Testis (tissue), 3 donors: ENCODE results near the gene TRAP1. TPM values are rescaled to one million over a fixed set of nuclear protein-coding genes. Genes with fewer than 3 reads are reported as not detected.

Experiments used
- DNase-seq: peaks from one replicate; pipeline ENCODE4 v3.0.0-alpha.2; 2019
- H3K27ac ChIP-seq, 2 donors: fragments of 200-600 bp; sonication (generic); one replicate each; pipeline ENCODE4 v1.5.1; 2019
- H3K27me3 ChIP-seq: fragments of 200-600 bp; sonication (generic); one replicate; pipeline ENCODE4 v1.5.1; 2019
- H3K36me3 ChIP-seq: fragments of 200-600 bp; sonication (generic); one replicate; pipeline ENCODE4 v1.5.1; 2017; ENCODE audit warnings: low read depth; ENCODE audit errors: missing control alignments
- H3K4me1 ChIP-seq: fragments of 200-600 bp; sonication (generic); one replicate; pipeline ENCODE4 v1.5.1; 2019
- H3K4me3 ChIP-seq, 2 donors: fragments of 200-600 bp; sonication (generic); one replicate each; pipeline ENCODE4 v1.5.1; 2017 to 2019
- H3K9me3 ChIP-seq: fragments of 200-600 bp; sonication (generic); one replicate; pipeline ENCODE4 v1.5.1; 2017
- POLR2A ChIP-seq: fragments of 450-650 bp; IDR thresholded peaks from one replicate; pipeline ENCODE4 v1.6.1; 2017; ENCODE audit warnings: antibody characterized with exemption, mild to moderate bottlenecking, moderate library complexity
- WGBS, 2 donors: methylation state at CpG; one replicate each; pipeline ENCODE4 v1.1.5; 2018; 5-methylcytosine and 5-hydroxymethylcytosine counted together
- intact Hi-C: fragments of 100-400 bp; cut with DNase I; formaldehyde crosslinking; loops from one replicate; pipeline ENCODE4 v1.15.1; 2023; ENCODE audit warnings: low total_unique reads
- polyA plus RNA-seq: library from polyadenylated mRNA; stranded (reverse); fragments of 350-450 nt; fragmentation: Illumina TruSeq; extraction: RNeasy Lipid Tissue Mini Kit (QIAGEN cat#74804); gene quantifications from one replicate; pipeline ENCODE4 v1.2.3, GENCODE V29; 2014; ENCODE audit warnings: low read depth, low replicate concordance; ENCODE audit not compliant: insufficient read depth
- total RNA-seq, 2 donors: library from RNA; depleted of rRNA; stranded (reverse); fragments of >200 nt; gene quantifications; one replicate each; pipeline ENCODE4 v1.2.3, GENCODE V29; 2016
- TF ChIP-seq, protein P1 (sequence below), 3 experiments: fragments of 450-650 bp in 2 of 3; fragments of 200-600 bp in 1 of 3; sonication (generic) in 1 of 3; IDR thresholded peaks; one replicate each; pipeline ENCODE4 v1.5.1; 2016 to 2019; ENCODE audit warnings: antibody characterized with exemption in 3 of 3, mild to moderate bottlenecking in 2 of 3, moderate library complexity in 1 of 3

The TRAP1 gene
- total and polyA plus RNA-seq, 3 donors from 2014 or later, result 80.0 to 140 (median 131) TPM

- Histone ChIP-seq H3K36me3 (no peaks in the 10 kb centered on the region), H3K4me1 (no peaks in the 10 kb centered on the region), H3K27me3 (no peaks in the 10 kb centered on the region), H3K9me3 (no peaks in the 10 kb centered on the region), H3K27ac (no peak overlapping the region), H3K4me3 (no peak overlapping the region)
- DNase-seq, result no peak
- 82 to 92% methylated on average over 10 to 13 of the region's 13 CpGs for WGBS, 2 donors
- TF ChIP-seq, protein P1, sequence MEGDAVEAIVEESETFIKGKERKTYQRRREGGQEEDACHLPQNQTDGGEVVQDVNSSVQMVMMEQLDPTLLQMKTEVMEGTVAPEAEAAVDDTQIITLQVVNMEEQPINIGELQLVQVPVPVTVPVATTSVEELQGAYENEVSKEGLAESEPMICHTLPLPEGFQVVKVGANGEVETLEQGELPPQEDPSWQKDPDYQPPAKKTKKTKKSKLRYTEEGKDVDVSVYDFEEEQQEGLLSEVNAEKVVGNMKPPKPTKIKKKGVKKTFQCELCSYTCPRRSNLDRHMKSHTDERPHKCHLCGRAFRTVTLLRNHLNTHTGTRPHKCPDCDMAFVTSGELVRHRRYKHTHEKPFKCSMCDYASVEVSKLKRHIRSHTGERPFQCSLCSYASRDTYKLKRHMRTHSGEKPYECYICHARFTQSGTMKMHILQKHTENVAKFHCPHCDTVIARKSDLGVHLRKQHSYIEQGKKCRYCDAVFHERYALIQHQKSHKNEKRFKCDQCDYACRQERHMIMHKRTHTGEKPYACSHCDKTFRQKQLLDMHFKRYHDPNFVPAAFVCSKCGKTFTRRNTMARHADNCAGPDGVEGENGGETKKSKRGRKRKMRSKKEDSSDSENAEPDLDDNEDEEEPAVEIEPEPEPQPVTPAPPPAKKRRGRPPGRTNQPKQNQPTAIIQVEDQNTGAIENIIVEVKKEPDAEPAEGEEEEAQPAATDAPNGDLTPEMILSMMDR (IDR thresholded peaks at IDR 0.05), result no peak
- TF ChIP-seq POLR2A, result no peak
- intact Hi-C loops, result no loop called here
These were observed 43.5 kb downstream of the TRAP1 start for GRCh38 chr16:3673676-3674377.

DNA sequence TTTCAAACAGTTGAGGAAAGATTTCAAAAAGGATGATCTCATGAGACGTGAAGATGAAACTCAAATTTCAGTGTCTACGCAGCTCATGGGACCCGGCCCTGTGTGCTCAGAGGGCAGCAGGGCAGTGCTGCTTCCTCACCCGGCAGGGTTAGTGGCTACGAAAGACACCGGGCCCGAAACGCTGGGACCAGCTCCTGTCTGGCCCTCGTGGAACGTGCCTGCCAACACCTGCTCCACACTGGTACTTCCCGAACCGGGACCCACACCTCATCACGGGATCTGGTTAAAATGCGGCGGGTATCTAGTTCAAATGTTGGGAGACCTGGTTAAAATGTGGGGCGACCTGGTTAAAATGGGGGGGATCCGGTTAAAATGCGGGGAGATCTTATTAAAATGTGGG lies 44.1 kb downstream of the TRAP1 start:
- Histone ChIP-seq H3K27ac (no peak overlapping the region), H3K4me3 (no peak overlapping the region), H3K9me3 (no peaks in the 10 kb centered on the region), H3K4me1 (no peaks in the 10 kb centered on the region), H3K36me3 (no peaks in the 10 kb centered on the region), H3K27me3 (no peaks in the 10 kb centered on the region)
- DNase-seq, result no peak
- TF ChIP-seq, protein P1 (IDR thresholded peaks at IDR 0.05), result no peak
- no peak for TF ChIP-seq POLR2A
- WGBS, 2 donors, result 92 to 94% methylated on average over 18 of the region's 18 CpGs
- intact Hi-C loops, result no loop called here

DNA sequence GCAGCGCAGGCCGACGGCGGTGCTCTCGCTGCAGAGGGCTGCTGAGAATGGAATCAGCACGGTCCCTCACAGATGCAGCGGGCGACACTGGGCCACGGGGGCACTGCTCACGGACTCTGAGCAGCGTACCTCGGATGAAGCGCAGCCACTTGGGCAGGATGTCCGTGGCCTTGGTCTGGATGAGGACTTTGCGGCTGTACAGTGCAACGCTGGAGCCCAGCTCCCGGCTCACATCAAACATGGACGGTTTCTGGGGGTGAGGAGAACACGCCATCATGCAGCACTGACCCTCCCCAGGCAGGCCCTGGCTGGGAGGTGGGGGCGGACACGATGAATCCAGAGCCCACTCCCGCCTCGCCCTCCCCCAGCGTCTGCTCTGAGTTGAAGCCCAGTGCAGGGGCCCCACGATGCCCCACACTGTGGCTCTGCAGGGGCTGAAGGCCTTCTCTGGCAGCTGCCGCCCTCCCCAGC lies 44.7 kb downstream of the TRAP1 start:
- H3K4me1 ChIP-seq, result no peaks in the 10 kb centered on the region
- no peaks in the 10 kb centered on the region for H3K36me3 ChIP-seq
- H3K27me3 ChIP-seq, result no peaks in the 10 kb centered on the region
- no peaks in the 10 kb centered on the region for H3K9me3 ChIP-seq
- TF ChIP-seq, protein P1 (IDR thresholded peaks at IDR 0.05), result no peak
- TF ChIP-seq POLR2A, result no peak
- intact Hi-C loops, result no loop called here
- WGBS, 2 donors, result 94 to 97% methylated on average over 11 to 26 of the region's 26 CpGs
- no peak overlapping the region for H3K4me3 ChIP-seq
- DNase-seq, result no peak
- H3K27ac ChIP-seq, result no peak overlapping the region

- intact Hi-C loops, result no loop called here
- no peaks in the 10 kb centered on the region for H3K4me1 ChIP-seq
- no peaks in the 10 kb centered on the region for H3K27me3 ChIP-seq
- no peak overlapping the region for H3K4me3 ChIP-seq
- no peaks in the 10 kb centered on the region for H3K36me3 ChIP-seq
- TF ChIP-seq, protein P1 (IDR thresholded peaks at IDR 0.05), result no peak
- no peak for TF ChIP-seq POLR2A
- H3K9me3 ChIP-seq, result no peaks in the 10 kb centered on the region
- WGBS, 2 donors, result 91 to 98% methylated on average over 6 to 8 of the region's 11 CpGs
- H3K27ac ChIP-seq, result no peak overlapping the region
- no peak for DNase-seq
These were observed 45.9 kb downstream of the TRAP1 start for GRCh38 chr16:3671424-3671823.

DNA sequence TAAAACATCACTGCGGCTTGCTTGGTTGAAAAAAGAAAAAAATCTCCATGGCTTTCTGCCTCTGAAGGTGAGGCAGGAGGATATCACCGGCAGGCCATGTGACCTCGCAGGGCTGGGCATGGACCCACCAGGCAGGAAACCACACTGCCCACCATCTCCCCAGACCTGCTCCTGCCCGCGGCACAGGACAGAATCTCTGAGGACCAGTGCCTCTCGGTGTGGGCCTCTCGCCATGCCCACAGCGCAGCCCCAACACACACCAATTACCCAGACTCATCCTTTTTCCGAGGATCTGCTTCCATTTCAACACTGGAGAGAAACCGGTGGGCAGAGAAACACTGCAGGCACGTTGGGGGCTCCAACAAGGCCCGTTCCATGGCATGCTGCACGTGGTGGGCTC lies 46.6 kb downstream of the TRAP1 start:
- H3K9me3 ChIP-seq, result no peaks in the 10 kb centered on the region
- H3K27ac ChIP-seq, result no peak overlapping the region
- no peaks in the 10 kb centered on the region for H3K4me1 ChIP-seq
- WGBS, 2 donors, result 91 to 93% methylated on average over 13 of the region's 13 CpGs
- H3K36me3 ChIP-seq, result no peaks in the 10 kb centered on the region
- no peaks in the 10 kb centered on the region for H3K27me3 ChIP-seq
- no peak overlapping the region for H3K4me3 ChIP-seq
- intact Hi-C loops, result no loop called here
- TF ChIP-seq POLR2A, result no peak
- TF ChIP-seq, protein P1 (IDR thresholded peaks at IDR 0.05), result no peak
- no peak for DNase-seq
